H9 (cell line): ENCODE results near the gene SRXN1. TPM values are rescaled to one million over a fixed set of nuclear protein-coding genes. Genes with fewer than 3 reads are reported as not detected.

ENCODE experiments used
- DNase-seq: peaks from one replicate; pipeline ENCODE4 v3.0.0-alpha.2; 2017
- H2AFZ ChIP-seq: one replicate; pipeline ENCODE4 v1.6.1; 2013; ENCODE audit warnings: mild to moderate bottlenecking, low read length, control low read depth, moderate library complexity
- H2AK5ac ChIP-seq: 2 replicates; pipeline ENCODE4 v1.6.1; 2013; ENCODE audit warnings: low read length, control low read depth, mixed read lengths; ENCODE audit not compliant: insufficient read length
- H2BK120ac ChIP-seq: one replicate; pipeline ENCODE4 v1.6.1; 2013; ENCODE audit warnings: low read depth, mild to moderate bottlenecking, low read length, control low read depth, inconsistent platforms; ENCODE audit not compliant: poor library complexity, severe bottlenecking
- H2BK12ac ChIP-seq: 2 replicates; pipeline ENCODE4 v1.6.1; 2013; ENCODE audit warnings: low read length, control low read depth, mixed read lengths, low read depth; ENCODE audit not compliant: insufficient read length
- H2BK15ac ChIP-seq: 2 replicates; pipeline ENCODE4 v1.6.1; 2013; ENCODE audit warnings: low read depth, low read length, control low read depth
- H2BK20ac ChIP-seq: one replicate; pipeline ENCODE4 v1.6.1; 2013; ENCODE audit warnings: low read depth, mild to moderate bottlenecking, low read length, control low read depth, inconsistent platforms; ENCODE audit not compliant: poor library complexity, severe bottlenecking
- H2BK5ac ChIP-seq: 2 replicates; pipeline ENCODE4 v1.6.1; 2013; ENCODE audit warnings: low read length, control low read depth, mixed read lengths; ENCODE audit not compliant: insufficient read length
- H3K14ac ChIP-seq: 2 replicates; pipeline ENCODE4 v1.6.1; 2013; ENCODE audit warnings: low read length, control low read depth; ENCODE audit not compliant: insufficient read depth
- H3K18ac ChIP-seq: 2 replicates; pipeline ENCODE4 v1.6.1; 2013; ENCODE audit warnings: low read depth, mild to moderate bottlenecking, mixed read lengths, low read length, control low read depth; ENCODE audit not compliant: insufficient read length
- H3K23ac ChIP-seq: 2 replicates; pipeline ENCODE4 v1.6.1; 2013; ENCODE audit warnings: low read length, control low read depth, mixed read lengths, low read depth; ENCODE audit not compliant: insufficient read length
- H3K23me2 ChIP-seq: 2 replicates; pipeline ENCODE4 v1.6.1; 2013; ENCODE audit warnings: low read depth, mild to moderate bottlenecking, mixed read lengths, low read length, control low read depth; ENCODE audit not compliant: insufficient read length, poor library complexity, severe bottlenecking
- H3K27ac ChIP-seq: 2 replicates; pipeline ENCODE4 v1.5.1; 2013; ENCODE audit warnings: low read length, control low read depth, mixed read lengths, low read depth; ENCODE audit not compliant: insufficient read length
- H3K27me3 ChIP-seq: 2 replicates; pipeline ENCODE4 v1.6.1; 2013; ENCODE audit warnings: low read length, control low read depth, inconsistent platforms; ENCODE audit not compliant: insufficient read depth
- H3K4ac ChIP-seq: 2 replicates; pipeline ENCODE4 v1.6.1; 2013; ENCODE audit warnings: low read depth, mild to moderate bottlenecking, control low read depth, inconsistent platforms, low read length, moderate library complexity
- H3K4me1 ChIP-seq: 2 replicates; pipeline ENCODE4 v1.6.1; 2013; ENCODE audit warnings: low read length, control low read depth, inconsistent platforms; ENCODE audit not compliant: insufficient read depth
- H3K4me2 ChIP-seq: 2 replicates; pipeline ENCODE4 v1.6.1; 2013; ENCODE audit warnings: low read length, control low read depth, mixed read lengths; ENCODE audit not compliant: insufficient read length, insufficient read depth
- H3K56ac ChIP-seq: 2 replicates; pipeline ENCODE4 v1.6.1; 2013; ENCODE audit warnings: low read depth, mild to moderate bottlenecking, mixed read lengths, low read length, control low read depth; ENCODE audit not compliant: insufficient read length
- H3K79me1 ChIP-seq: 2 replicates; pipeline ENCODE4 v1.6.1; 2013; ENCODE audit warnings: low read depth, mild to moderate bottlenecking, moderate library complexity, low read length, control low read depth, inconsistent platforms; ENCODE audit not compliant: insufficient read depth, poor library complexity, severe bottlenecking
- H3K79me2 ChIP-seq: 2 replicates; pipeline ENCODE4 v1.6.1; 2013; ENCODE audit warnings: low read length, control low read depth, inconsistent platforms; ENCODE audit not compliant: insufficient read depth
- H3K9ac ChIP-seq: 2 replicates; pipeline ENCODE4 v1.6.1; 2013; ENCODE audit warnings: low read length, control low read depth, mixed read lengths; ENCODE audit not compliant: insufficient read length; ENCODE audit errors: extremely low read depth
- H3K9me3 ChIP-seq: one replicate; pipeline ENCODE4 v1.6.1; 2013; ENCODE audit warnings: low read depth, low read length, inconsistent platforms; ENCODE audit not compliant: control insufficient read depth
- H3T11ph ChIP-seq: one replicate; pipeline ENCODE4 v1.6.1; 2013; ENCODE audit warnings: mild to moderate bottlenecking, low read length, control low read depth, inconsistent platforms
- H4K20me1 ChIP-seq: one replicate; pipeline ENCODE4 v1.6.1; 2013; ENCODE audit not compliant: control insufficient read depth, insufficient read length, insufficient read depth
- H4K5ac ChIP-seq: 2 replicates; pipeline ENCODE4 v1.6.1; 2013; ENCODE audit warnings: low read depth, mild to moderate bottlenecking, mixed read lengths, low read length, control low read depth; ENCODE audit not compliant: insufficient read length
- H4K8ac ChIP-seq: replicated peaks from 2 replicates; pipeline ENCODE4 v1.6.1; 2013; ENCODE audit warnings: low read length, control low read depth, mixed read lengths, low read depth; ENCODE audit not compliant: insufficient read length
- H4K91ac ChIP-seq: 2 replicates; pipeline ENCODE4 v1.6.1; 2013; ENCODE audit warnings: low read depth, mild to moderate bottlenecking, moderate library complexity, mixed read lengths, low read length, control low read depth; ENCODE audit not compliant: insufficient read length
- H3K27ac Mint-ChIP-seq, 3 experiments: 2 replicates in 2 of 3; 3 replicates in 1 of 3; pipeline ENCODE4 v1.8.0; 2020 to 2021; ENCODE audit warnings: mixed read lengths in 3 of 3, mild to moderate bottlenecking in 1 of 3, moderate library complexity in 1 of 3
- H3K27me3 Mint-ChIP-seq: 2 replicates; pipeline ENCODE4 v1.8.0; 2021; ENCODE audit warnings: low read depth, mild to moderate bottlenecking, moderate library complexity, mixed read lengths
- H3K36me3 Mint-ChIP-seq, 3 experiments: 2 replicates in 2 of 3; 3 replicates in 1 of 3; pipeline ENCODE4 v1.8.0; 2020 to 2021; ENCODE audit warnings: low read depth in 3 of 3, mixed read lengths in 3 of 3; ENCODE audit not compliant: insufficient read depth in 1 of 3
- H3K4me1 Mint-ChIP-seq, 2 experiments: 2 replicates each; pipeline ENCODE4 v1.8.0; 2020; ENCODE audit warnings: mixed read lengths in 2 of 2
- H3K4me3 Mint-ChIP-seq, 2 experiments: 2 replicates in 1 of 2; 3 replicates in 1 of 2; pipeline ENCODE4 v1.8.0; 2020 to 2021; ENCODE audit warnings: mild to moderate bottlenecking in 2 of 2, mixed read lengths in 2 of 2, moderate library complexity in 1 of 2
- H3K9me3 Mint-ChIP-seq, 2 experiments: 2 replicates in 1 of 2; 3 replicates in 1 of 2; pipeline ENCODE4 v1.8.0; 2020; ENCODE audit warnings: mild to moderate bottlenecking in 2 of 2, mixed read lengths in 2 of 2, moderate library complexity in 1 of 2
- CTCF ChIP-seq: fragments of 200-600 bp; sonication (generic); conservative IDR thresholded peaks from 3 replicates; pipeline ENCODE4 v1.8.0; 2021; ENCODE audit warnings: antibody characterized with exemption, mild to moderate bottlenecking
- WGBS: extraction: QIAGEN DNeasy Blood & Tissue Kit; methylation state at CpG from one replicate; pipeline ENCODE4 v1.1.7; 2013; ENCODE audit warnings: missing lambda C conversion rate, low lambda C conversion rate, mixed read lengths; ENCODE audit not compliant: insufficient read length; ENCODE audit errors: extremely low coverage; 5-methylcytosine and 5-hydroxymethylcytosine counted together
- total RNA-seq: library from RNA; stranded (reverse); gene quantifications from 2 replicates; pipeline ENCODE4 v1.2.1, GENCODE V29; 2021

Gene SRXN1
- total RNA-seq, 1 experiment from 2014 or later: 25.7 TPM

DNA sequence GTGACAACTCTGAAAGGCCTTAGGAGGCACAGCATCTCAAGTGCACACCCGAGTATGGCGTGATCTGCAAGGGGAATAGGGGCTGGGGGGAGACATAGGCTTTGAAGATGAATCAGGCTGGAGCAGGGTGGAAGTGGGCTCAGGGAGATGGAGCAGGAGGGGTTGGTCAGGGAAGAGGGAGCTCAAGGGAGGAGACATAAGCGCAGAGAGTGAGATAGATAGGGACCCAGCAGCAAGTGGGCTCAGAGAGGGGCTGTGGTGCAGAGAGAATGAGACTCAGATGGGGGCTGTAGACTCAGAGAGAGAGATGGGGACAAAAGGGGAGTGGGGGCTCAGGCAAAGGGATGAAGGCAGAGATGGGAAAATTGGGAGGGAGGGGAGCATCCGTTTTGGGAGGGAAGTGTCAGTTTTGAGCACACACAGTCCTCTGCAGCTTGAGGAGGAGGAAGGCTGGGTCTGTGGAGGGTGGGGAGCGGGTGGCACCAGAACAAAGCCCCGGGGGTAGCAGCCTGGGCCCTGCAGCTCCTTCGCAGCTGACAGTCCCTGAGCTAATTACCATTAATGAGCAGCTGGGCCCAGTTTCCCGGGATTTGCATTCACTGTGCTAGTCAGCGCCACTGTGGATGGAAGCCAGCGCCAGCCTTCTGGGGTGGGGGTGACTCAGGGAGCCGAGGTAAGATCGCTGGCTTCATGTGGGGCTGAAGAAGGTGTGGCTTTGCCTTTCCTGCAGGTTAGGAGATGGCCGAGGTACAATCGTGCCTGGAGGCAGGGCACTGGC, 18.7 kb downstream of the SRXN1 start:
- H3K4me3 Mint-ChIP-seq: no peak overlapping the region
- H3K56ac ChIP-seq: no peak overlapping the region
- no peak overlapping the region for H3K18ac ChIP-seq
- DNase-seq: no peak
- no peaks in the 10 kb centered on the region for H3K4me1 ChIP-seq
- no peaks in the 10 kb centered on the region for H4K20me1 ChIP-seq
- peak overlapping the region; percentile 15; the same call in 1 of the 2 replicates for H3K14ac ChIP-seq
- H3K27ac Mint-ChIP-seq: no peak overlapping the region
- H2BK5ac ChIP-seq: no peak overlapping the region
- H3K27me3 Mint-ChIP-seq: peaks cover 11% of the 10 kb centered on the region
- H3K4me2 ChIP-seq: no peak overlapping the region
- H3K4ac ChIP-seq: no peak overlapping the region
- H3K23me2 ChIP-seq: no peaks in the 10 kb centered on the region
- H3K4me1 Mint-ChIP-seq: peaks cover 4 to 17% of the 10 kb centered on the region in 2 experiments; a peak in 2 of 4 replicates
- H2BK20ac ChIP-seq: no peak overlapping the region
- no peak overlapping the region for H3K9ac ChIP-seq
- no peaks in the 10 kb centered on the region for H3K27me3 ChIP-seq
- TF ChIP-seq CTCF: no peak
- no CpG with 5 or more reads among the region's 14 CpGs for WGBS
- no peak overlapping the region for H2AFZ ChIP-seq
- H2BK15ac ChIP-seq: no peak overlapping the region
- no peaks in the 10 kb centered on the region for H3K9me3 ChIP-seq
- H3K23ac ChIP-seq: no peak overlapping the region
- no peaks in the 10 kb centered on the region for H3K79me1 ChIP-seq
- H4K5ac ChIP-seq: no peak overlapping the region
- no peak overlapping the region for H4K8ac ChIP-seq
- no peak overlapping the region for H2BK120ac ChIP-seq
- no peak overlapping the region for H2BK12ac ChIP-seq
- H3K79me2 ChIP-seq: no peaks in the 10 kb centered on the region
- no peak overlapping the region for H3K27ac ChIP-seq
- H3T11ph ChIP-seq: no peak overlapping the region
- H3K36me3 Mint-ChIP-seq: no peaks in the 10 kb centered on the region
- H4K91ac ChIP-seq: no peak overlapping the region
- H3K9me3 Mint-ChIP-seq: no peaks in the 10 kb centered on the region
- H2AK5ac ChIP-seq: no peak overlapping the region
